GM12801 (cell line): Measurements from ENCODE around the gene TMA16.

Experiments used
- CTCF ChIP-seq: IDR thresholded peaks from one replicate; pipeline ENCODE4 v1.5.1; 2011; ENCODE audit warnings: control low read depth; ENCODE audit not compliant: insufficient read length; ENCODE audit errors: extremely low read depth

The TMA16 gene

GRCh38 chr4:163473576-163473975 is 20.9 kb upstream of the TMA16 start, which contains the start of gene TKTL2:
Gene TKTL2 (minus strand): TSS chr4:163473754. CDS start chr4:163473734, 20 bp downstream.
- no peak for TF ChIP-seq CTCF

GRCh38 chr4:163474027-163474426 is 20.5 kb upstream of the TMA16 start:
- no peak for TF ChIP-seq CTCF

- no peak for TF ChIP-seq CTCF
Measured at GRCh38 chr4:163476761-163477438, 17.6 kb upstream of the TMA16 start.

- TF ChIP-seq CTCF = no peak
Measured at GRCh38 chr4:163482190-163482589, 12.3 kb upstream of the TMA16 start.

- no peak for TF ChIP-seq CTCF
Measured at GRCh38 chr4:163484906-163485305, 9.6 kb upstream of the TMA16 start.

GRCh38 chr4:163485589-163485988 is 8.9 kb upstream of the TMA16 start:
- no peak for TF ChIP-seq CTCF

GRCh38 chr4:163486321-163486720 is 8.2 kb upstream of the TMA16 start:
- TF ChIP-seq CTCF = no peak

GRCh38 chr4:163489929-163490328 is 4.6 kb upstream of the TMA16 start:
- no peak for TF ChIP-seq CTCF
